ENCODE measurements around the gene FETUB. TPM values are rescaled to one million over a fixed set of nuclear protein-coding genes. Genes with fewer than 3 reads are reported as not detected.

FETUB gene, protein sequence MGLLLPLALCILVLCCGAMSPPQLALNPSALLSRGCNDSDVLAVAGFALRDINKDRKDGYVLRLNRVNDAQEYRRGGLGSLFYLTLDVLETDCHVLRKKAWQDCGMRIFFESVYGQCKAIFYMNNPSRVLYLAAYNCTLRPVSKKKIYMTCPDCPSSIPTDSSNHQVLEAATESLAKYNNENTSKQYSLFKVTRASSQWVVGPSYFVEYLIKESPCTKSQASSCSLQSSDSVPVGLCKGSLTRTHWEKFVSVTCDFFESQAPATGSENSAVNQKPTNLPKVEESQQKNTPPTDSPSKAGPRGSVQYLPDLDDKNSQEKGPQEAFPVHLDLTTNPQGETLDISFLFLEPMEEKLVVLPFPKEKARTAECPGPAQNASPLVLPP
- not detected in 2 replicates for total RNA-seq (2014; rRNA removed; shearing (Covaris generic); ENCODE audit: low replicate concordance)

DNA sequence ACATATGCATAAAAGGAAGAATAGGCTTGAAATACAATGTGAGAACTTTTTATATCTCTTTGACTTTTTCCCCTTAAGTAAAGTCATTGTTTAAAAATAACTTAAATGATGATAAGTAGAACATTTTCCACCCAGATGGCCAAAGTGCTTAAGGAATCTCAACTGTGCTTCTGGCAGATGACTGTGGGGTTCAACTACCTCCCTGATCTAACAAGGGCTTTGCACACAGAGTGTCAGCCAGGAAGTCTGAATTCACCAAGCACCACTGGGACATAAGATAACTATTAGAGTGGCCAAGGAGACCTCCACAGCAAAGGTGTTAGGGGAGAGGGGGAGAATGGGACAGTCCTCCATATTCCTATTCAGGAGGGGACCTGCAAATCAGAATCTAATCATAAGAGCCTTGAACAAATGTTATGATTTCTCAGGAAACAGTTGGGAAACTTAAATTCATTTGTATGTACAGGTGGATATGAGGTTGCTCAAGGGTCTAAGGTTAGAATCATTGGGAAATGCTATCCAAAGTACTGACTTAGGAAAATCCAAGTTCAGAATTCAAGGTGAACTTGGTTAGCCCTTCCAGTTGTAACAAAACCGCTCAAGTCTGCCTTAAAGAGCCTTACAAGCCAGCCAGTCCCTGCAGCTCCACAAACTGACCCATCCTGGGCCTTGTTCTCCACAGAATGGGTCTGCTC, at the start of gene FETUB:
FETUB (plus strand) TSS at position 622 of the 695 bp plus-strand sequence; CDS start at position 684, 62 bp downstream.
- Histone ChIP-seq H3K4me1 (ENCODE audit: low read length) (no peaks in the 10 kb centered on the region), H3K27me3 (ENCODE audit: low read length) (no peaks in the 10 kb centered on the region), H2AFZ (ENCODE audit: low read length) (no peak within 1 kb of the TSS), H3K9ac (ENCODE audit: low read length) (no peak within 1 kb of the TSS), H3K4me2 (ENCODE audit: low read depth, low read length, poor library complexity, severe bottlenecking) (no peak within 1 kb of the TSS), H3K9me2 (replicated peaks; ENCODE audit: insufficient read depth, low read length) (no peaks in the 10 kb centered on the region), H3K4me3 (ENCODE audit: low read length) (no peak within 1 kb of the TSS), H3K79me2 (ENCODE audit: low read length) (no peaks in the 10 kb centered on the region), H3K27ac (ENCODE audit: low read length) (no peak within 1 kb of the TSS), H3K36me3 (ENCODE audit: insufficient read depth, low read length) (no peaks in the 10 kb centered on the region), H3K9me3 (ENCODE audit: low read length) (no peaks in the 10 kb centered on the region), H4K20me1 (ENCODE audit: insufficient read depth, low read depth, low read length) (no peaks in the 10 kb centered on the region)
- DNase-seq, result no peak

DNA sequence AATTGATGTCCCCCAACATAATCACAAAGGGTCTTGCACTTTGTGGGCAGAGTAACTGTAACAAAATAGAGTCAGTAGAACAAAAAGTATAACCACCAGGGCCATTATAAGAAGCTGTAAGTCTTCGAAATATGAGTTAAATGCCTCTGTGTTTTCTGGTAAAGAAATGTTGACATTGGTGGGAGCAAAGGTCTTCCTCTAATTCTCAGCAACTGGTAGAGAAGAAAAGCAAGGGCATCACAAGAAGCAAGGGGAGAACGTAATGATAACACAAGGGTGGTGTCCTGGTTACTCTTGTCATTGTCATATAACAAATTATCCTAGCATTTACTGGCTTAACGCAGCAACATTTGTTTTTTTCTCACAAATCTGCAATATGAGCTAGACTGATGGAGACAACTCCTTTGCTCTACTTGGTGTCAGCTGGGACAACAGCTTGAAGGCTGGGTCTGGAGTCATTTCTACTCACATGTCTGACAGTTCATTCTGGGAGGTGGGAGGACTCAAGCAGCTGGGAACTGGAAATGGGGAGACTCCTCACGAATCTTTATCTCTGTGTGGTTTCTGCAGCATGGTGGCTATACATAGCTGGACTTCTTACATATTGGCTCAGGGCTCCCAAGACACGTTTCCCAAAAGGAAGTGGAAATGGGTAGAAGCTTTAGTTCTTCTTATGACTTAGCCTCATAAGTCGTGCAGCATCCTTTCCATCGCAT, 49.5 kb upstream of the FETUB start:
- H3K79me2 ChIP-seq (ENCODE audit: low read length), result no peaks in the 10 kb centered on the region
- DNase-seq, result no peak
- H3K27ac ChIP-seq (ENCODE audit: low read length), result no peak overlapping the region
- no peak overlapping the region for H3K4me3 ChIP-seq (ENCODE audit: low read length)
- H2AFZ ChIP-seq (ENCODE audit: low read length), result no peak overlapping the region
- H3K9me3 ChIP-seq (ENCODE audit: low read length), result no peaks in the 10 kb centered on the region
- no peaks in the 10 kb centered on the region for H3K9me2 ChIP-seq (replicated peaks; ENCODE audit: insufficient read depth, low read length)
- H3K36me3 ChIP-seq (ENCODE audit: insufficient read depth, low read length), result peaks cover 5% of the 10 kb centered on the region; the same call in 1 of the 2 replicates
- H3K4me1 ChIP-seq (ENCODE audit: low read length), result no peaks in the 10 kb centered on the region; the same call in 1 of the 2 replicates
- H3K9ac ChIP-seq (ENCODE audit: low read length), result no peak overlapping the region
- 0 out of 2 replicates have a peak, but pooled peaks cover 2% of the 10 kb centered on the region for H4K20me1 ChIP-seq (ENCODE audit: insufficient read depth, low read depth, low read length)
- H3K27me3 ChIP-seq (ENCODE audit: low read length), result no peaks in the 10 kb centered on the region
- no peak overlapping the region for H3K4me2 ChIP-seq (ENCODE audit: low read depth, low read length, poor library complexity, severe bottlenecking)

DNA sequence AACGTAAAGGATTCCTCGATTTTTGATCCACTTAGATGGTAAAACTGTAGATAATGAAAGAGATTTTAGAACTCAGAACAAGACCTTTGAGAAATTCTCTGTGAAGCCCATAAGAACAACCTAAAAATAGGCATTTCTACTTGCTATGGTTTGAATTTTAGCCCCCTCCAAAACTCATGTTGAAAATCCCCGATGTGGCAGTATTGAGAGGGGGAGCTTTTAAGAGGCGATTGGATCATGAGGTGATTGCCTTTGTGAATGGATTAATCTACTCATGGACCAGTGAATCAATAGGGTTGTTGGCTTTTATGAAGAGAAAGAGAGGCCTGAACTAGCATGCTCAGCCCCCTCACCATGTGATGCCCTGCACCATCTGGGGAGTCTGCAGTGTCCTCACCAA, 47.5 kb upstream of the FETUB start:
- Histone ChIP-seq H4K20me1 (ENCODE audit: insufficient read depth, low read depth, low read length) (no peaks in the 10 kb centered on the region), H3K4me1 (ENCODE audit: low read length) (no peaks in the 10 kb centered on the region; the same call in 1 of the 2 replicates), H3K27ac (ENCODE audit: low read length) (no peak overlapping the region), H3K36me3 (ENCODE audit: insufficient read depth, low read length) (no peaks in the 10 kb centered on the region), H3K4me3 (ENCODE audit: low read length) (no peak overlapping the region), H3K9me3 (ENCODE audit: low read length) (no peaks in the 10 kb centered on the region), H2AFZ (ENCODE audit: low read length) (no peak overlapping the region), H3K79me2 (ENCODE audit: low read length) (no peaks in the 10 kb centered on the region), H3K9ac (ENCODE audit: low read length) (no peak overlapping the region), H3K9me2 (replicated peaks; ENCODE audit: insufficient read depth, low read length) (no peaks in the 10 kb centered on the region), H3K27me3 (ENCODE audit: low read length) (no peaks in the 10 kb centered on the region), H3K4me2 (ENCODE audit: low read depth, low read length, poor library complexity, severe bottlenecking) (no peak overlapping the region)
- DNase-seq, result no peak

DNA sequence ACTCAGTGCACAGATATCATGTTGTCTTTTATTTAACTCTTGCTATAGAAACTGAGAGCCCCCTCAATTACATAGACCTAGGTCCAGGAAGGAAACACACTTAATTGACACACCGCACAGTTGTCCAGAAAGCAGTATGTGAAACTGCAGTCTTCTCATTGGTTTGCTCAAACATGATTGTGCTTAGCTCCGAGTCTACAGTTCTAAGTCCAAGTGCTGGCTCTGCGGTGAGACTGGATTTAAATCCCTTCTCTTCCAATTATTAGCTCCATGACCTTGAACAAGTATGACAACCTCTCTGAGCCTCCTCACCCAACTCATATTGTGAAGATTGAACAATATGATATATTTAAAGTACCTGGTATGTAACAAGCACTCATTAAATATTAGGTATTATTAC, 46.3 kb upstream of the FETUB start:
- no peak overlapping the region for H3K4me2 ChIP-seq (ENCODE audit: low read depth, low read length, poor library complexity, severe bottlenecking)
- no peaks in the 10 kb centered on the region for H3K79me2 ChIP-seq (ENCODE audit: low read length)
- H3K27me3 ChIP-seq (ENCODE audit: low read length), result no peaks in the 10 kb centered on the region
- H3K4me3 ChIP-seq (ENCODE audit: low read length), result no peak overlapping the region
- DNase-seq, result no peak
- no peak overlapping the region for H3K9ac ChIP-seq (ENCODE audit: low read length)
- H3K9me3 ChIP-seq (ENCODE audit: low read length), result no peaks in the 10 kb centered on the region
- no peaks in the 10 kb centered on the region for H4K20me1 ChIP-seq (ENCODE audit: insufficient read depth, low read depth, low read length)
- no peaks in the 10 kb centered on the region for H3K36me3 ChIP-seq (ENCODE audit: insufficient read depth, low read length)
- no peaks in the 10 kb centered on the region; the same call in 1 of the 2 replicates for H3K4me1 ChIP-seq (ENCODE audit: low read length)
- H3K27ac ChIP-seq (ENCODE audit: low read length), result no peak overlapping the region
- no peaks in the 10 kb centered on the region for H3K9me2 ChIP-seq (replicated peaks; ENCODE audit: insufficient read depth, low read length)
- H2AFZ ChIP-seq (ENCODE audit: low read length), result no peak overlapping the region

DNA sequence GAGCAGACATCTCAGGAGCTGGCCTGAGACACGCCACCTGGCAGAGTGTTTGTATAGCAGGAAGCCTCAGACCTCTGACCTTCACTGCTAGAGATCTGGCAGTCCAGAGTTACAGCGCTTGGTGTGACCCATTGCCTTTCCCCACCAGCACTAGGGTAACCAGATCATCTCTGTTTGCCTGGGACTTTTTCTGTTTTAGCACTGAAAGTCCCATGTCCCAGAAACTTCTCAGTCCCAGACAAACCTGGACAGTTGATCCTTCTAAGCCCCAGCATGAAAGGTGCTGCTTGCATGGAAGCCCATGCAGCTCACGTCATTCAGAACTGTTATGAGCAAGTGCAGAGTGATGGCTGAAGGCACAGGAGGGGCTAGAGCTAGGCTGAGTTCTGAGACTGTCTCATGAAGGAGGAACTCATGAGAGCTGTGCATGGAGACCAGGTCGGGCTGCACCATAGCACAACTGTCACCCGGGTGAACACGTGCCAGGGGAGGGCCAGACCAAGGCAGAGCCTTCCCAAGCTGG, 45.5 kb upstream of the FETUB start:
- Histone ChIP-seq H3K4me2 (ENCODE audit: low read depth, low read length, poor library complexity, severe bottlenecking) (no peak overlapping the region), H3K9ac (ENCODE audit: low read length) (no peak overlapping the region), H3K27ac (ENCODE audit: low read length) (no peak overlapping the region), H3K9me3 (ENCODE audit: low read length) (no peaks in the 10 kb centered on the region), H3K9me2 (replicated peaks; ENCODE audit: insufficient read depth, low read length) (no peaks in the 10 kb centered on the region), H3K27me3 (ENCODE audit: low read length) (no peaks in the 10 kb centered on the region), H3K4me1 (ENCODE audit: low read length) (no peaks in the 10 kb centered on the region; the same call in 1 of the 2 replicates), H4K20me1 (ENCODE audit: insufficient read depth, low read depth, low read length) (no peaks in the 10 kb centered on the region), H2AFZ (ENCODE audit: low read length) (0 out of 2 replicates have a peak overlapping the region, but pooled peaks have one; percentile 58), H3K79me2 (ENCODE audit: low read length) (no peaks in the 10 kb centered on the region), H3K36me3 (ENCODE audit: insufficient read depth, low read length) (no peaks in the 10 kb centered on the region), H3K4me3 (ENCODE audit: low read length) (no peak overlapping the region)
- DNase-seq, result no peak

DNA sequence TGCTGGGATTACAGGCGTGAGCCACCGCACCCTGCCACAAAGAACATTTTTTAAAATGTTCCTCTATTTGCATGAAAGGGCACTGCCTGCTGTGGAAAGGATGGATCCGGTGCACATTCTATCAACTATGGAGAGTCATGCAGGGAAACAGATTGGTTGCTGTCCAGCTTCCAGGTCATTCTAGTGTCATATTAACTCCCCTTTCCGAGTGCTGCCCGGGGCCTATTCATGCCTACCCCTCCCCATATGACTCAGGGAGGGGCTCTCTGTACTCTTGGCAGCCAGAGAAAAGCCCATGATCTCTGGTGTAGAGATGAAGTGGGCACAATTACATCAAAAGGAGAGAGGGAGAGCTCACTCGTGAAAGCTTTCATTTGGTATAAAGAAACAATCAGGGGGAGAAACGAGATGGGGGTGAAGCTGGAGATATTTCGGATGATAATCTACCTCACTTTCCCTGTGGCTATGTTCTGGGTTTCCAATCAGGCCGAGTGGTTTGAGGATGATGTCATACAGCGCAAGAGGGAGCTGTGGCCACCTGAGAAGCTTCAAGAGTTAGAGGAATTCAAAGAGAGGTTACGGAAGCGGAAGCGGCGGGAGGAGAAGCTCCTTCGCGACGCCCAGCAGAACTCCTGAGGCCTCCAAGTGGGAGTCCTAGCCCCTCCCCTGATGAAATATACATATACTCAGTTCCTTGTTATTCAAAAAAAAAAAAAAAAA, 43.5 kb upstream of the FETUB start:
- no peak overlapping the region for H2AFZ ChIP-seq (ENCODE audit: low read length)
- H3K4me2 ChIP-seq (ENCODE audit: low read depth, low read length, poor library complexity, severe bottlenecking), result no peak overlapping the region
- no peaks in the 10 kb centered on the region for H3K79me2 ChIP-seq (ENCODE audit: low read length)
- DNase-seq, result no peak
- H3K27me3 ChIP-seq (ENCODE audit: low read length), result no peaks in the 10 kb centered on the region
- H3K4me1 ChIP-seq (ENCODE audit: low read length), result no peaks in the 10 kb centered on the region; the same call in 1 of the 2 replicates
- no peak overlapping the region for H3K27ac ChIP-seq (ENCODE audit: low read length)
- no peak overlapping the region for H3K4me3 ChIP-seq (ENCODE audit: low read length)
- no peaks in the 10 kb centered on the region for H3K9me3 ChIP-seq (ENCODE audit: low read length)
- no peak overlapping the region for H3K9ac ChIP-seq (ENCODE audit: low read length)
- no peaks in the 10 kb centered on the region for H3K36me3 ChIP-seq (ENCODE audit: insufficient read depth, low read length)
- no peaks in the 10 kb centered on the region for H3K9me2 ChIP-seq (replicated peaks; ENCODE audit: insufficient read depth, low read length)
- H4K20me1 ChIP-seq (ENCODE audit: insufficient read depth, low read depth, low read length), result no peaks in the 10 kb centered on the region

DNA sequence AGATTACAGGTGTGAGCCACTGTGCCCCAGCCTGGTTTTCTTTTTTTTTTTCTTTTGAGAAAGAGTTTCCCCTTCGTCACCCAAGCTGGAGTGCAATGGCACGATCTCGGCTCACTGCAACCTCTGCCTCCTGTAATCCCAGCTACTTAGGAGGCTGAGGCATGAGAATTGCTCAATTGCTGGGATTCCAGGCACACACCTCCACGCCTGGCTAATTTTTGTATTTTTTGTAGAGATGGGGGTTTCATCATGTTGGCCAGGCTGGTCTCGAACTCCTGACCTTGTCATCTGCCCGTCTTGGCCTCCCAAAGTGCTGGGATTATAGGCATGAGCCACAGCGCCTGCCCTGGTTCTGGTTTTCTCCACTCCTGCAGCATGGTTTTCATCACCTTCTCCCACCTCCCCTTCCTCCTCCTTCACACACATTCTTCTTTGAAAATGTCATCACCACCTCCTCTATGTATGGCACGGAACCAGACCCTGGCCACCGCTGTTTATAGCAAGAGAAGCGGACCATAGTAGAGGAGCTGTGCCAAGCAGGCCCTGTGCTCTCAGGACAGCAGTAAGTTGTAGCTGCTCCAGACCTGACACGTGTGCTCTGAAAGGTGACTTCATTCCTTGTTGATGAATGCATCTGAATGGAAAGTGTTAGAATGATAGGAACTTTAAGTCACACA, 42.0 kb upstream of the FETUB start:
- DNase-seq, result no peak
- Histone ChIP-seq H3K4me3 (ENCODE audit: low read length) (no peak overlapping the region), H4K20me1 (ENCODE audit: insufficient read depth, low read depth, low read length) (no peaks in the 10 kb centered on the region), H3K9me2 (replicated peaks; ENCODE audit: insufficient read depth, low read length) (no peaks in the 10 kb centered on the region), H3K4me2 (ENCODE audit: low read depth, low read length, poor library complexity, severe bottlenecking) (no peak overlapping the region), H3K27me3 (ENCODE audit: low read length) (no peaks in the 10 kb centered on the region), H3K27ac (ENCODE audit: low read length) (no peak overlapping the region), H3K9ac (ENCODE audit: low read length) (no peak overlapping the region), H2AFZ (ENCODE audit: low read length) (no peak overlapping the region), H3K9me3 (ENCODE audit: low read length) (no peaks in the 10 kb centered on the region), H3K79me2 (ENCODE audit: low read length) (no peaks in the 10 kb centered on the region), H3K36me3 (ENCODE audit: insufficient read depth, low read length) (no peaks in the 10 kb centered on the region), H3K4me1 (ENCODE audit: low read length) (no peaks in the 10 kb centered on the region; the same call in 1 of the 2 replicates)

Measured in Karpas-422 (cell line).